HepG2 (cell line): ENCODE results near the gene ZFP69. TPM values are rescaled to one million over a fixed set of nuclear protein-coding genes. Genes with fewer than 3 reads are reported as not detected.

Source experiments
- AFF4 ChIP-seq: sonication (generic); formaldehyde crosslinking; IDR thresholded peaks from 2 replicates; pipeline ENCODE4 v1.4.0; 2020; ENCODE audit warnings: missing genetic modification reagents
- ATAD3A ChIP-seq: sonication (generic); formaldehyde crosslinking; IDR thresholded peaks from 2 replicates; pipeline ENCODE4 v1.4.0; 2020; ENCODE audit warnings: missing genetic modification reagents
- DR1 ChIP-seq: sonication (generic); formaldehyde crosslinking; IDR thresholded peaks from 2 replicates; pipeline ENCODE4 v1.8.0; 2021; ENCODE audit warnings: mild to moderate bottlenecking, missing genetic modification reagents, inconsistent platforms
- ETV5 ChIP-seq: IDR thresholded peaks from 2 replicates; pipeline ENCODE4 v1.6.1; 2018; ENCODE audit warnings: missing biosample characterization, missing genetic modification reagents, inconsistent platforms, borderline replicate concordance
- GZF1 ChIP-seq: sonication (generic); formaldehyde crosslinking; IDR thresholded peaks from 2 replicates; pipeline ENCODE4 v1.5.1; 2020; ENCODE audit warnings: mild to moderate bottlenecking, missing genetic modification reagents
- HNF4G ChIP-seq, 2 experiments: sonication (generic) in 1 of 2; formaldehyde crosslinking in 1 of 2; IDR thresholded peaks; 2 replicates each; pipeline versions ENCODE4 v1.4.0 to v1.6.1; 2011 to 2020; ENCODE audit warnings: borderline replicate concordance in 2 of 2, low read depth in 2 of 2, mild to moderate bottlenecking in 2 of 2, low read length in 1 of 2, missing genetic modification reagents in 1 of 2, moderate library complexity in 1 of 2
- HNRNPH1 ChIP-seq: fragments of 200-400 bp; formaldehyde crosslinking; optimal IDR thresholded peaks from 2 replicates; pipeline ENCODE3; 2017; ENCODE audit warnings: mild to moderate bottlenecking, low read depth, low read length
- HNRNPL ChIP-seq: fragments of 200-400 bp; formaldehyde crosslinking; IDR thresholded peaks from 2 replicates; pipeline ENCODE4 v1.6.1; 2017; ENCODE audit warnings: mild to moderate bottlenecking, low read depth, low read length
- IKZF1 ChIP-seq: fragments of 450-650 bp; IDR thresholded peaks from 2 replicates; pipeline ENCODE4 v1.7.1; 2016
- KLF9 ChIP-seq: IDR thresholded peaks from 2 replicates; pipeline ENCODE4 v1.6.1; 2016; ENCODE audit warnings: low read depth
- MIER3 ChIP-seq: IDR thresholded peaks from 2 replicates; pipeline ENCODE4 v1.6.1; 2016; ENCODE audit warnings: missing compliant biosample characterization, borderline replicate concordance
- MLLT10 ChIP-seq: sonication (generic); formaldehyde crosslinking; IDR thresholded peaks from 2 replicates; pipeline ENCODE4 v1.4.0; 2020; ENCODE audit warnings: missing genetic modification reagents
- SP1 ChIP-seq, 2 experiments: fragments of 450-650 bp in 1 of 2; sonication (generic) in 1 of 2; formaldehyde crosslinking in 1 of 2; IDR thresholded peaks; 2 replicates each; pipeline versions ENCODE4 v1.4.0 to v1.6.1; 2016 to 2020; ENCODE audit warnings: missing genetic modification reagents in 1 of 2
- SP140L ChIP-seq: sonication (generic); formaldehyde crosslinking; IDR thresholded peaks from 2 replicates; pipeline ENCODE4 v1.4.0; 2020; ENCODE audit warnings: missing genetic modification reagents, borderline replicate concordance
- TAF1 ChIP-seq: sonication (generic); formaldehyde crosslinking; IDR thresholded peaks from 2 replicates; pipeline ENCODE4 v1.4.0; 2020; ENCODE audit warnings: missing genetic modification reagents
- YY1 ChIP-seq: IDR thresholded peaks from 2 replicates; pipeline ENCODE4 v1.6.1; 2011; ENCODE audit warnings: low read length, low read depth, moderate library complexity, mild to moderate bottlenecking; ENCODE audit not compliant: insufficient read depth, insufficient replicate concordance
- ZBTB1 ChIP-seq: sonication (generic); formaldehyde crosslinking; IDR thresholded peaks from 2 replicates; pipeline ENCODE4 v1.4.0; 2020; ENCODE audit warnings: missing genetic modification reagents, borderline replicate concordance
- ZNF597 ChIP-seq: sonication (generic); formaldehyde crosslinking; IDR thresholded peaks from 2 replicates; pipeline ENCODE4 v1.5.0; 2020; ENCODE audit warnings: missing genetic modification reagents
- polyA plus RNA-seq, 8 experiments: library from polyadenylated mRNA; depleted of rRNA in 3 of 8; stranded (reverse) in 7 of 8; unstranded in 1 of 8; fragments of >200 nt; fragmentation: Illumina TruSeq in 4 of 8; extraction: Trizol in 4 of 8; gene quantifications; 2 replicates each; pipeline versions ENCODE4 v1.2.1 to v1.2.3, GENCODE V29; 2011 to 2016; ENCODE audit warnings: low read depth in 4 of 8, missing spikeins in 1 of 8, mixed read lengths in 1 of 8; ENCODE audit not compliant: insufficient read depth in 1 of 8
- total RNA-seq, 5 experiments: library from RNA; depleted of rRNA; stranded (reverse); fragments of >200 nt; fragmentation: Illumina TruSeq; extraction: Trizol; gene quantifications; 2 replicates each; pipeline ENCODE4 v1.2.3, GENCODE V29; 2016; ENCODE audit warnings: low read depth in 1 of 5
- TF ChIP-seq, protein P1 (sequence below): sonication (generic); formaldehyde crosslinking; IDR thresholded peaks from 2 replicates; pipeline ENCODE4 v1.4.0; 2020; ENCODE audit warnings: missing genetic modification reagents
- TF ChIP-seq, protein P2 (sequence below): sonication (generic); formaldehyde crosslinking; IDR thresholded peaks from 2 replicates; pipeline ENCODE4 v1.5.0; 2020; ENCODE audit warnings: mild to moderate bottlenecking, missing genetic modification reagents

ZFP69 gene
- total and polyA plus RNA-seq, 2 of the 13 experiments (the other 11 are each of a cell fraction or from before 2014, with no cell fraction given): 2.6 to 5.6 TPM

GRCh38 chr1:40449684-40450494, 27.2 kb upstream of the ZFP69 start, which contains the start of gene ZFP69B (continued):
- TF ChIP-seq, protein P1, sequence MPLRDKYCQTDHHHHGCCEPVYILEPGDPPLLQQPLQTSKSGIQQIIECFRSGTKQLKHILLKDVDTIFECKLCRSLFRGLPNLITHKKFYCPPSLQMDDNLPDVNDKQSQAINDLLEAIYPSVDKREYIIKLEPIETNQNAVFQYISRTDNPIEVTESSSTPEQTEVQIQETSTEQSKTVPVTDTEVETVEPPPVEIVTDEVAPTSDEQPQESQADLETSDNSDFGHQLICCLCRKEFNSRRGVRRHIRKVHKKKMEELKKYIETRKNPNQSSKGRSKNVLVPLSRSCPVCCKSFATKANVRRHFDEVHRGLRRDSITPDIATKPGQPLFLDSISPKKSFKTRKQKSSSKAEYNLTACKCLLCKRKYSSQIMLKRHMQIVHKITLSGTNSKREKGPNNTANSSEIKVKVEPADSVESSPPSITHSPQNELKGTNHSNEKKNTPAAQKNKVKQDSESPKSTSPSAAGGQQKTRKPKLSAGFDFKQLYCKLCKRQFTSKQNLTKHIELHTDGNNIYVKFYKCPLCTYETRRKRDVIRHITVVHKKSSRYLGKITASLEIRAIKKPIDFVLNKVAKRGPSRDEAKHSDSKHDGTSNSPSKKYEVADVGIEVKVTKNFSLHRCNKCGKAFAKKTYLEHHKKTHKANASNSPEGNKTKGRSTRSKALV (CRISPR knock-in tag): peak; percentile 85
- TF ChIP-seq YY1: peak; percentile 76
- TF ChIP-seq KLF9 (CRISPR knock-in tag): peak; percentile 79; the same call in 1 of the 2 replicates
- TF ChIP-seq TAF1 (CRISPR knock-in tag): peak; percentile 91
- no peak for TF ChIP-seq HNF4G (IDR thresholded peaks at IDR 0.05; ENCODE audit: borderline replicate concordance, low read depth, low read length)
- TF ChIP-seq HNF4G (CRISPR knock-in tag; IDR thresholded peaks at IDR 0.05; ENCODE audit: borderline replicate concordance, low read depth): no peak
- no peak for TF ChIP-seq SP1 (IDR thresholded peaks at IDR 0.05)
- peak; percentile 50; the same call in 1 of the 2 replicates for TF ChIP-seq SP1 (CRISPR knock-in tag; IDR thresholded peaks at IDR 0.05)
- 0 out of 2 replicates have a peak, but pooled peaks have one; percentile 13 for TF ChIP-seq MIER3 (CRISPR knock-in tag)
- peak; percentile 67 for TF ChIP-seq ETV5
- no peak for TF ChIP-seq AFF4 (CRISPR knock-in tag)
- TF ChIP-seq DR1: no peak
- TF ChIP-seq, protein P2, sequence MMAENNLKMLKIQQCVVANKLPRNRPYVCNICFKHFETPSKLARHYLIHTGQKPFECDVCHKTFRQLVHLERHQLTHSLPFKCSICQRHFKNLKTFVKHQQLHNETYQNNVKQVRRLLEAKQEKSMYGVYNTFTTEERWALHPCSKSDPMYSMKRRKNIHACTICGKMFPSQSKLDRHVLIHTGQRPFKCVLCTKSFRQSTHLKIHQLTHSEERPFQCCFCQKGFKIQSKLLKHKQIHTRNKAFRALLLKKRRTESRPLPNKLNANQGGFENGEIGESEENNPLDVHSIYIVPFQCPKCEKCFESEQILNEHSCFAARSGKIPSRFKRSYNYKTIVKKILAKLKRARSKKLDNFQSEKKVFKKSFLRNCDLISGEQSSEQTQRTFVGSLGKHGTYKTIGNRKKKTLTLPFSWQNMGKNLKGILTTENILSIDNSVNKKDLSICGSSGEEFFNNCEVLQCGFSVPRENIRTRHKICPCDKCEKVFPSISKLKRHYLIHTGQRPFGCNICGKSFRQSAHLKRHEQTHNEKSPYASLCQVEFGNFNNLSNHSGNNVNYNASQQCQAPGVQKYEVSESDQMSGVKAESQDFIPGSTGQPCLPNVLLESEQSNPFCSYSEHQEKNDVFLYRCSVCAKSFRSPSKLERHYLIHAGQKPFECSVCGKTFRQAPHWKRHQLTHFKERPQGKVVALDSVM (CRISPR knock-in tag): peak; percentile 68
- no peak for TF ChIP-seq ZBTB1 (CRISPR knock-in tag)
- no peak for TF ChIP-seq IKZF1
- no peak for TF ChIP-seq MLLT10
- no peak for TF ChIP-seq SP140L (CRISPR knock-in tag)
- 0 out of 2 replicates have a peak, but pooled peaks have one; percentile 18 for TF ChIP-seq HNRNPL
- TF ChIP-seq ZNF597: no peak
- no peak for TF ChIP-seq HNRNPH1
- no peak for TF ChIP-seq ATAD3A (CRISPR knock-in tag)
- TF ChIP-seq GZF1 (CRISPR knock-in tag): no peak; the same call in 1 of the 2 replicates
